WTC11 (cell line): ENCODE results near the gene SOWAHA. TPM values are rescaled to one million over a fixed set of nuclear protein-coding genes. Genes with fewer than 3 reads are reported as not detected.

Source experiments
- ATAC-seq: fragments of 200-7000 bp; cut with Tn5 transposase; 2 replicates; pipeline ENCODE4 v1.10.0; 2021; ENCODE audit warnings: mild to moderate bottlenecking, moderate library complexity
- CTCF ChIA-PET: fragments of 300-600 bp; sonication (Branson Sonifier 250); formaldehyde crosslinking; loops from one replicate; lab custom pipeline; 2021; ENCODE audit warnings: antibody characterized with exemption; lab: Charles Lee
- POLR2A ChIA-PET: fragments of 350-600 bp; sonication (Branson Sonifier 250); formaldehyde crosslinking; loops from one replicate; lab custom pipeline; 2021; ENCODE audit warnings: antibody characterized with exemption; lab: Charles Lee
- DNase-seq: peaks from one replicate; pipeline ENCODE4 v3.0.0; 2021; ENCODE audit warnings: low spot score
- H3K27ac Mint-ChIP-seq: 2 replicates; pipeline ENCODE4 v1.8.0; 2021; ENCODE audit warnings: mixed read lengths
- H3K27me3 Mint-ChIP-seq: 2 replicates; pipeline ENCODE4 v1.8.0; 2021; ENCODE audit warnings: low read depth, mild to moderate bottlenecking, moderate library complexity, mixed read lengths
- H3K36me3 Mint-ChIP-seq: 2 replicates; pipeline ENCODE4 v1.8.0; 2021; ENCODE audit warnings: mixed read lengths
- H3K4me1 Mint-ChIP-seq: 2 replicates; pipeline ENCODE4 v1.8.0; 2022; ENCODE audit warnings: mixed read lengths
- H3K4me3 Mint-ChIP-seq: 2 replicates; pipeline ENCODE4 v1.8.0; 2021; ENCODE audit warnings: mild to moderate bottlenecking, moderate library complexity, mixed read lengths
- H3K9me3 Mint-ChIP-seq: 2 replicates; pipeline ENCODE4 v1.8.0; 2021; ENCODE audit warnings: mixed read lengths
- CREM ChIP-seq: sonication (generic); formaldehyde crosslinking; IDR thresholded peaks from 2 replicates; pipeline ENCODE4 v1.8.1; 2022; ENCODE audit warnings: mild to moderate bottlenecking, missing genetic modification reagents, moderate library complexity
- ERG ChIP-seq: fragments of 250-450 bp; sonication (Bioruptor Pico); IDR thresholded peaks from 2 replicates; pipeline ENCODE4 v1.8.0; 2021; ENCODE audit warnings: mild to moderate bottlenecking
- GABPB1 ChIP-seq: sonication (generic); formaldehyde crosslinking; IDR thresholded peaks from 2 replicates; pipeline ENCODE4 v1.8.1; 2023; ENCODE audit warnings: mild to moderate bottlenecking, missing genetic modification reagents
- GRHL2 ChIP-seq: fragments of 250-450 bp; sonication (Bioruptor Pico); IDR thresholded peaks from 2 replicates; pipeline ENCODE4 v1.8.0; 2022; ENCODE audit warnings: mild to moderate bottlenecking, moderate library complexity; ENCODE audit not compliant: insufficient replicate concordance, severe bottlenecking
- GTF2I ChIP-seq: fragments of 250-450 bp; sonication (Bioruptor Pico); conservative IDR thresholded peaks from 2 replicates; pipeline ENCODE4 v1.4.0; 2021; ENCODE audit warnings: mild to moderate bottlenecking
- MAX ChIP-seq: sonication (generic); formaldehyde crosslinking; IDR thresholded peaks from 2 replicates; pipeline ENCODE4 v1.8.0; 2022; ENCODE audit warnings: mild to moderate bottlenecking, missing genetic modification reagents
- OVOL2 ChIP-seq: fragments of 250-450 bp; sonication (Bioruptor Pico); IDR thresholded peaks from 2 replicates; pipeline ENCODE4 v1.9.0; 2021; ENCODE audit warnings: mild to moderate bottlenecking, borderline replicate concordance
- PRDM15 ChIP-seq: sonication (generic); formaldehyde crosslinking; IDR thresholded peaks from 2 replicates; pipeline ENCODE4 v1.8.0; 2022; ENCODE audit warnings: missing genetic modification reagents
- PRRX2 ChIP-seq: fragments of 250-450 bp; sonication (Bioruptor Pico); IDR thresholded peaks from 2 replicates; pipeline ENCODE4 v1.8.0; 2021; ENCODE audit warnings: mild to moderate bottlenecking
- SMAD3 ChIP-seq: sonication (generic); formaldehyde crosslinking; IDR thresholded peaks from 2 replicates; pipeline ENCODE4 v1.8.0; 2022; ENCODE audit warnings: missing genetic modification reagents, mild to moderate bottlenecking, borderline replicate concordance
- SP1 ChIP-seq: sonication (generic); formaldehyde crosslinking; conservative IDR thresholded peaks from 2 replicates; pipeline ENCODE4 v1.8.1; 2022; ENCODE audit warnings: missing genetic modification reagents
- ZNF263 ChIP-seq: sonication (generic); formaldehyde crosslinking; IDR thresholded peaks from 2 replicates; pipeline ENCODE4 v1.8.1; 2022; ENCODE audit warnings: low read depth, mild to moderate bottlenecking, moderate library complexity, missing genetic modification reagents
- ZNF317 ChIP-seq: sonication (generic); formaldehyde crosslinking; IDR thresholded peaks from 2 replicates; pipeline ENCODE4 v1.8.1; 2023; ENCODE audit warnings: low read depth, mild to moderate bottlenecking, moderate library complexity, missing genetic modification reagents, borderline replicate concordance
- ZNF396 ChIP-seq: fragments of 250-450 bp; sonication (Bioruptor Pico); IDR thresholded peaks from 2 replicates; pipeline ENCODE4 v1.8.0; 2021; ENCODE audit warnings: mild to moderate bottlenecking, moderate library complexity, borderline replicate concordance
- ZSCAN18 ChIP-seq: fragments of 250-450 bp; sonication (Bioruptor Pico); IDR thresholded peaks from 2 replicates; pipeline ENCODE4 v2.1.2; 2022; ENCODE audit warnings: mild to moderate bottlenecking, moderate library complexity
- total RNA-seq: library from RNA; stranded (reverse); gene quantifications from 3 replicates; pipeline ENCODE4 v1.2.3, GENCODE V29; 2021
- TF ChIP-seq, protein P1 (sequence below): sonication (generic); formaldehyde crosslinking; IDR thresholded peaks from 2 replicates; pipeline ENCODE4 v1.8.0; 2023; ENCODE audit warnings: missing genetic modification reagents
- TF ChIP-seq, protein P2 (sequence below): sonication (generic); formaldehyde crosslinking; IDR thresholded peaks from 2 replicates; pipeline ENCODE4 v1.8.1; 2023; ENCODE audit warnings: mild to moderate bottlenecking, missing genetic modification reagents
- TF ChIP-seq, protein P3 (sequence below): sonication (generic); formaldehyde crosslinking; IDR thresholded peaks from 2 replicates; pipeline ENCODE4 v1.8.1; 2023; ENCODE audit warnings: mild to moderate bottlenecking, missing genetic modification reagents, borderline replicate concordance
- TF ChIP-seq, protein P4 (sequence below): sonication (generic); formaldehyde crosslinking; IDR thresholded peaks from 2 replicates; pipeline ENCODE4 v1.8.1; 2022; ENCODE audit warnings: missing genetic modification reagents, borderline replicate concordance
- TF ChIP-seq, protein P5 (sequence below): sonication (generic); formaldehyde crosslinking; IDR thresholded peaks from 2 replicates; pipeline ENCODE4 v1.8.1; 2023; ENCODE audit warnings: mild to moderate bottlenecking, missing genetic modification reagents

SOWAHA gene
- total RNA-seq, 1 experiment from 2014 or later: 0.11 TPM

DNA sequence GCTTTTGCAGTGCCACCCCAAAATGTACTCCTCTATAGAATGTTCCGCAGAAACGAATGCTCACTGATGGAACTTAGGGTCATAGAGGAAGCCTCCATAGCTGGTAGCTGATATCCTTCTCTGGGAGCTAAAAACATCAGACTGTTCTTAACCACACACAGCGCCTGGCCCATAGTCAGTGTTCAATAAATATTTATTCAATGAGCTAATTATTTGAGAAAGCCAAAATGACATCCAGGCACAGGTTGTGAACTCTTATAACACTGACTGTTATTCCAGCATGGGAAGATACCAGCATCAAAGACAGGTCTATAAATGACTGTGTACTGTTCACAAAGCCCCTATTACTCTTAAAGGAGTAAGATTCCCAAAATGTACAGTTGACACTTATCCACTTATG lies 40.2 kb downstream of the SOWAHA start (continued):
- no peak for TF ChIP-seq ZSCAN18 (CRISPR knock-in tag)
- TF ChIP-seq, protein P1, sequence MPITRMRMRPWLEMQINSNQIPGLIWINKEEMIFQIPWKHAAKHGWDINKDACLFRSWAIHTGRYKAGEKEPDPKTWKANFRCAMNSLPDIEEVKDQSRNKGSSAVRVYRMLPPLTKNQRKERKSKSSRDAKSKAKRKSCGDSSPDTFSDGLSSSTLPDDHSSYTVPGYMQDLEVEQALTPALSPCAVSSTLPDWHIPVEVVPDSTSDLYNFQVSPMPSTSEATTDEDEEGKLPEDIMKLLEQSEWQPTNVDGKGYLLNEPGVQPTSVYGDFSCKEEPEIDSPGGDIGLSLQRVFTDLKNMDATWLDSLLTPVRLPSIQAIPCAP: no peak
- no peak for TF ChIP-seq ZNF317 (CRISPR knock-in tag)
- TF ChIP-seq, protein P2, sequence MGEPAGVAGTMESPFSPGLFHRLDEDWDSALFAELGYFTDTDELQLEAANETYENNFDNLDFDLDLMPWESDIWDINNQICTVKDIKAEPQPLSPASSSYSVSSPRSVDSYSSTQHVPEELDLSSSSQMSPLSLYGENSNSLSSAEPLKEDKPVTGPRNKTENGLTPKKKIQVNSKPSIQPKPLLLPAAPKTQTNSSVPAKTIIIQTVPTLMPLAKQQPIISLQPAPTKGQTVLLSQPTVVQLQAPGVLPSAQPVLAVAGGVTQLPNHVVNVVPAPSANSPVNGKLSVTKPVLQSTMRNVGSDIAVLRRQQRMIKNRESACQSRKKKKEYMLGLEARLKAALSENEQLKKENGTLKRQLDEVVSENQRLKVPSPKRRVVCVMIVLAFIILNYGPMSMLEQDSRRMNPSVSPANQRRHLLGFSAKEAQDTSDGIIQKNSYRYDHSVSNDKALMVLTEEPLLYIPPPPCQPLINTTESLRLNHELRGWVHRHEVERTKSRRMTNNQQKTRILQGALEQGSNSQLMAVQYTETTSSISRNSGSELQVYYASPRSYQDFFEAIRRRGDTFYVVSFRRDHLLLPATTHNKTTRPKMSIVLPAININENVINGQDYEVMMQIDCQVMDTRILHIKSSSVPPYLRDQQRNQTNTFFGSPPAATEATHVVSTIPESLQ (CRISPR knock-in tag): no peak
- no peak for TF ChIP-seq SP1
- no peak for TF ChIP-seq SMAD3 (CRISPR knock-in tag)
- TF ChIP-seq, protein P3, sequence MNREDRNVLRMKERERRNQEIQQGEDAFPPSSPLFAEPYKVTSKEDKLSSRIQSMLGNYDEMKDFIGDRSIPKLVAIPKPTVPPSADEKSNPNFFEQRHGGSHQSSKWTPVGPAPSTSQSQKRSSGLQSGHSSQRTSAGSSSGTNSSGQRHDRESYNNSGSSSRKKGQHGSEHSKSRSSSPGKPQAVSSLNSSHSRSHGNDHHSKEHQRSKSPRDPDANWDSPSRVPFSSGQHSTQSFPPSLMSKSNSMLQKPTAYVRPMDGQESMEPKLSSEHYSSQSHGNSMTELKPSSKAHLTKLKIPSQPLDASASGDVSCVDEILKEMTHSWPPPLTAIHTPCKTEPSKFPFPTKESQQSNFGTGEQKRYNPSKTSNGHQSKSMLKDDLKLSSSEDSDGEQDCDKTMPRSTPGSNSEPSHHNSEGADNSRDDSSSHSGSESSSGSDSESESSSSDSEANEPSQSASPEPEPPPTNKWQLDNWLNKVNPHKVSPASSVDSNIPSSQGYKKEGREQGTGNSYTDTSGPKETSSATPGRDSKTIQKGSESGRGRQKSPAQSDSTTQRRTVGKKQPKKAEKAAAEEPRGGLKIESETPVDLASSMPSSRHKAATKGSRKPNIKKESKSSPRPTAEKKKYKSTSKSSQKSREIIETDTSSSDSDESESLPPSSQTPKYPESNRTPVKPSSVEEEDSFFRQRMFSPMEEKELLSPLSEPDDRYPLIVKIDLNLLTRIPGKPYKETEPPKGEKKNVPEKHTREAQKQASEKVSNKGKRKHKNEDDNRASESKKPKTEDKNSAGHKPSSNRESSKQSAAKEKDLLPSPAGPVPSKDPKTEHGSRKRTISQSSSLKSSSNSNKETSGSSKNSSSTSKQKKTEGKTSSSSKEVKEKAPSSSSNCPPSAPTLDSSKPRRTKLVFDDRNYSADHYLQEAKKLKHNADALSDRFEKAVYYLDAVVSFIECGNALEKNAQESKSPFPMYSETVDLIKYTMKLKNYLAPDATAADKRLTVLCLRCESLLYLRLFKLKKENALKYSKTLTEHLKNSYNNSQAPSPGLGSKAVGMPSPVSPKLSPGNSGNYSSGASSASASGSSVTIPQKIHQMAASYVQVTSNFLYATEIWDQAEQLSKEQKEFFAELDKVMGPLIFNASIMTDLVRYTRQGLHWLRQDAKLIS (CRISPR knock-in tag): no peak
- TF ChIP-seq GTF2I: no peak
- no peak for TF ChIP-seq PRDM15 (CRISPR knock-in tag)

DNA sequence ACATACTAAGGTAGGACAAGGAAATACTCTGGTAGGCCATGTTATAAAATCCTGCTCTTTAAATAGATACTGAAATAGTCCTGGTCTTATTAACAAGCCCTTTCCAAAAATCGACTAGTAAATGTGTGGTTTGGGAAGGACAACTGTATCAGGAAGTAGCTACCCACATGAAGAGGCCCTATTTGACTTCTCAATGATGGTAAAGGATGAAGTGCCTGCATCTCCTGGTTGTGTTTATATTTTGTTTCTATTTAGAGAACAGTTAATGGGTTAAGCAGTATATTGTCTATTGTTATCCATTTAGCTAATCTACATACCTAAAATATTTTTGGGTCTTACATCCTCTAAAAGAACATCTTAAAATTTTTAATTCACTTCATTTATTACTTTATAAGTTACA lies 40.7 kb downstream of the SOWAHA start:
- ChIA-PET CTCF (interaction anchor here (0.6 to 1.7 kb wide), 9 partner anchors 12 to 443 kb away, joined by 3 to 10 read pairs (median 5); partner anchors contain the start of genes CCNI2, GDF9 and UQCRQ), POLR2A (no interaction called here)
- no peak for DNase-seq
- Mint-ChIP-seq H3K4me1 (peaks cover 8% of the 10 kb centered on the region), H3K4me3 (no peak overlapping the region), H3K9me3 (no peaks in the 10 kb centered on the region), H3K36me3 (no peaks in the 10 kb centered on the region), H3K27ac (no peak overlapping the region), H3K27me3 (no peaks in the 10 kb centered on the region)
- no peak for ATAC-seq
- TF ChIP-seq PRRX2 (CRISPR knock-in tag): no peak
- no peak for TF ChIP-seq ERG
- TF ChIP-seq OVOL2: no peak
- TF ChIP-seq, protein P4, sequence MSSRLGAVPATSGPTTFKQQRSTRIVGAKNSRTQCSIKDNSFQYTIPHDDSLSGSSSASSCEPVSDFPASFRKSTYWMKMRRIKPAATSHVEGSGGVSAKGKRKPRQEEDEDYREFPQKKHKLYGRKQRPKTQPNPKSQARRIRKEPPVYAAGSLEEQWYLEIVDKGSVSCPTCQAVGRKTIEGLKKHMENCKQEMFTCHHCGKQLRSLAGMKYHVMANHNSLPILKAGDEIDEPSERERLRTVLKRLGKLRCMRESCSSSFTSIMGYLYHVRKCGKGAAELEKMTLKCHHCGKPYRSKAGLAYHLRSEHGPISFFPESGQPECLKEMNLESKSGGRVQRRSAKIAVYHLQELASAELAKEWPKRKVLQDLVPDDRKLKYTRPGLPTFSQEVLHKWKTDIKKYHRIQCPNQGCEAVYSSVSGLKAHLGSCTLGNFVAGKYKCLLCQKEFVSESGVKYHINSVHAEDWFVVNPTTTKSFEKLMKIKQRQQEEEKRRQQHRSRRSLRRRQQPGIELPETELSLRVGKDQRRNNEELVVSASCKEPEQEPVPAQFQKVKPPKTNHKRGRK (CRISPR knock-in tag): no peak
- no peak for TF ChIP-seq ZNF396 (CRISPR knock-in tag)
- no peak for TF ChIP-seq GRHL2
- TF ChIP-seq CREM (CRISPR knock-in tag): no peak
- TF ChIP-seq, protein P5, sequence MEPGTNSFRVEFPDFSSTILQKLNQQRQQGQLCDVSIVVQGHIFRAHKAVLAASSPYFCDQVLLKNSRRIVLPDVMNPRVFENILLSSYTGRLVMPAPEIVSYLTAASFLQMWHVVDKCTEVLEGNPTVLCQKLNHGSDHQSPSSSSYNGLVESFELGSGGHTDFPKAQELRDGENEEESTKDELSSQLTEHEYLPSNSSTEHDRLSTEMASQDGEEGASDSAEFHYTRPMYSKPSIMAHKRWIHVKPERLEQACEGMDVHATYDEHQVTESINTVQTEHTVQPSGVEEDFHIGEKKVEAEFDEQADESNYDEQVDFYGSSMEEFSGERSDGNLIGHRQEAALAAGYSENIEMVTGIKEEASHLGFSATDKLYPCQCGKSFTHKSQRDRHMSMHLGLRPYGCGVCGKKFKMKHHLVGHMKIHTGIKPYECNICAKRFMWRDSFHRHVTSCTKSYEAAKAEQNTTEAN (CRISPR knock-in tag): no peak
- no peak for TF ChIP-seq GABPB1 (CRISPR knock-in tag)
- TF ChIP-seq GTF2I: no peak
- TF ChIP-seq ZNF263 (CRISPR knock-in tag): no peak
- no peak for TF ChIP-seq MAX (CRISPR knock-in tag)
